Fibroblast of skin of abdomen (primary cell): Measurements from ENCODE around the gene CPNE2.

Experiments used
- DNase-seq: peaks from one replicate; pipeline ENCODE4 v3.0.0-alpha.2; 2013

The CPNE2 gene

DNA sequence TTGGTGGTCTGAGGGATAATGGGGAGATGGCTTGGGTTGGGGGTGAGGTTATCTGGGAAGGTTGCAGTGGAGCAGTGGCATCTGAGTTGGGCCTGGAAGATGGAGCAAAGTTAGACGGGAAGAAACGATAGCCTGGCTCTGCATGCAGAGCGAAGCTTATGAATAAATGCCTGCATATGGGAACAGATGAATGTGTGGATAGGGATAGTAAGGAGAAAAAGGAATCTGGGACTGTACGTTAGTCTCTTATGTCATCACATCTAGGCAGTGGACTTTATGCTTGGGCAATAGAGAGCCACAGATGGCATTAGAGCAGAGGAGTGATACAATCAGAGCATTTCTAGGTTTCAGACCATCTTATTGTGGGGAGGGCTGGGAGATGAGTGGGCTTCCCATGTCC lies 33.0 kb downstream of the CPNE2 start:
- DNase-seq: no peak

DNA sequence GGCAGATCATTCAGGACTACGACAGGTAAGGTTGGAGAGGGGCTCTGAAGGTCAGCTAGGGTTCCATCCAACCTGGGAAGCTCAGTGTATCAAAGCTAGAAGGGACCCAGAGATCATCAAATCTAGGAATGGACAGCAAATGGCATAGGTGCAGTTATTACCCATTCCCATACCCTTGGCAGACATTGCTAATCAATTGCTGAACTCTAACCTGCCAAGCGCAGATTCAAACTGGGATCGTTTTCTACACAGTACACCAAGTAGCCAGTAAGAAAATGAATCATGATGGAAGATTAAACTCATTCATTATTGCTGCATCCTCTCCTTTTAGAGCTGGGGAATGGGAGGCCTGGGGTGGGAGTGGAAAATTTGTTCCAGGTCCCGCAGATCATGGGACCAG lies 33.6 kb downstream of the CPNE2 start:
- no peak for DNase-seq

DNA sequence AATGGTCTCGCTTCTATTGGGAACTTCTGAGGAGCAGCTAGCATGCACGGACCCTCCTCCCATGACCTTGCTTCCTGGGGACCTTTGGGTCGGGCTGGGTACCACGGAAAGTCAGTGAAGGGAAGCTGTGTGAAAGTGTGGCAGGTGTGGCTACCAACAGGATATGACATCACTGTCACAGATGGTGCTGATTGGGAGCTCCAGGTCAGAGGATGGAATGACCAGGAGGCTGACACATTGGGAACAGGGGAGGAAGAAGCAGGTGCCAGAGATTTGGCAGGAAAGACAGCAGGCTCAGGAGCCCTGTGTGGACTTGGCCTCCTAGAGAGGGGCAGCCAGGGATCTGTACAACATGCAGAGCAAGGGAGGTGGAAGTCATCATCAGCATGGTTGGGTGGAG lies 34.0 kb downstream of the CPNE2 start:
- no peak for DNase-seq

DNA sequence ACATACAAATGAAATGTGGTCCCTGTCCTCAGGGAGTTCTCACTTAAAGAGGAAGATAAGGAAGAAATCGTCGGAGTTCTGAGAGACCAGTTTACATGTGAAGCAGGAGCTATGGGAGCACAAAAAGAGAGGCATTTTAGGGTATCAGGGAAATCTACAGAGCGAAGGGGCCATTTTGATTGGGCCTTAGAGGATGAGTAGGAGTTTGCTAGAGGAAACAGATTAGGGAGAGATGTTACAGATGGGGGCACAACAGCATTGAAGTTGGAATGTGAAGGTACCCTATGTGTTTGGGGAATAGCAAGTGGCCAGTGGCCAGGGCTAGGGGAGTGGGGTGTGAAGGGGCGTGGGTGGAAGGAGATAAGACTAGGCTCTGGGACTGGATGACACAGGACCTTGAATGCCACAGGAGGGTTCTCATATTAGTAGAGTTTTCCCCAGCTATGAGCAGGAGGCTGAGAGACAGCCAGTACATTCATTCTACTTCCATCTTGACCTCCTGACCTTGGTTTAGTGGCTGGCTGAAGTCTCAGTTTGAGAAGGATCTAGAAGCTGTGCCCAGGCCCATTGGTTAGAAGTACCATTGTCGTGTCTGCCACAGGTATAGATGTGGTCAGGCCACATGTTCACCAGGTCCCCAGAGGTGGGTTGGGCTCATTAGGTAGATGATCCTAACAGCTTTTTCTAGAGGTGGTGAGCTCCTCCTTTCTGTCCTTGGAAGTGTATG lies 34.8 kb downstream of the CPNE2 start:
- no peak for DNase-seq

DNA sequence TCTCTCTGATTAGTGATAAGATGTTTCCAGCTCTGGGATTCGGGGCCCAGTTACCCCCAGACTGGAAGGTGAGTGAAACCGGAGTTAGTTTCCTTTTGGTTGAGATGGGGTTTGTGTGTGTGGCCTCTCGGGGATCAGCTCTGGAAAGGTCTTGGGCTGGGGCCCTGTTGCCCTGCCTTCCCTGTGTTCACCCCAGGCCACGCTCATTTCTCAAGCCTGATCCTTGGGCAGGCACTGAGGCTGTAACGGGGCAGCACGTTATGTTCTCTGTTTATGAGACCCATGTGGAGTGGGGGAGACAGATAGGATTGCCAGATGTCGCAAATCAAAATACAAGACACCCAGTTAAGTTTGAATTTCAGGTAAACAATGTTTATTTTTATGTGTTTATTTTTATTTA lies 35.5 kb downstream of the CPNE2 start:
- DNase-seq: no peak

DNA sequence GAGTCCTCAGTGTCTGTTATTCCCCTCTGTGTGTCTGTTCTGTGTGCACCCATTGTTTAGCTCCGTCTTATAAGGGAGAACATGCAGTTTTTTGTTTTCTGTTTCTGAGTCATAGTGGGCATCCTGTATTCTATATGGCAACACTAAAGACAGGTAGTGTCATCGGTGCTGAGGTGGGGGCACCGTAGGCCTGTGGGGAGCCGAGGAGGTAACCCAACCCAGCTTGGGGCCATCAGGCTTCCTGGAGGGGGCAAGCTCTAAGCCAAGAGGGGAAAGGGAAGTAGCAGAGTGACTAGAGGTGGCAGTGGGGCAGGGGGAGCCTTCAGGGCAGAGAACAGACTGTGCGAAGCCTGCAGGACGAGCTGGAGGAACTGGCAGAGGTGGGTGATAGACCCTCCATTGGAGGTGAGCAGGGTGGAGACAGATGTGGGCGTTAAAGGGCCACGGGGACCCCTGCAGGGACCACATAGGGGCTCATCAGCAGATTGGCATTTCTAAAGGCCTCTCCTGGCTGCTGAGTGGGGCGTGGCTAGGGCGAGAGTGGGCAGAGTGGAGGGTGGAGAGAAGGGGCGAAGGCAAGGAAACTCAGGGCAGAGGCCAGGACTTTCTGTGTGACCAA lies 36.5 kb downstream of the CPNE2 start:
- DNase-seq: no peak

DNA sequence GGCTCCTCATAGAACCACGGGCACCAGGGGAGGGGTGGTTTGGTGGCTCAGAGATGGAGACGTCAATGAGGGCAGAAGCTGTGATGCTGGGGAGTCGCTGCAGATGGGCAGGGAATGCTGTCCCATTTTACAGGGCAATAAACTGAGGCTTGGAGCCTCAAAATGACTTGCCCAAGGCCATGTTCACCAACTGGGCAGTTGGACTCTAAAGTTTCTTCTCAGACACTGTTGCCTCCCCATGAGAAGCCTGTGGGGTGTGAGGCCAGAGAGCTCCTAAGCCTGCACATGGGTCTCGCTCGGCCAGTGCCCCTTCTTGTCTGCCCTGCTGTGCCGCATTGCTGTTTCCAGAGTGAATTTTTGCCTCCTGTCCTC lies 38.6 kb downstream of the CPNE2 start:
- DNase-seq: no peak

DNA sequence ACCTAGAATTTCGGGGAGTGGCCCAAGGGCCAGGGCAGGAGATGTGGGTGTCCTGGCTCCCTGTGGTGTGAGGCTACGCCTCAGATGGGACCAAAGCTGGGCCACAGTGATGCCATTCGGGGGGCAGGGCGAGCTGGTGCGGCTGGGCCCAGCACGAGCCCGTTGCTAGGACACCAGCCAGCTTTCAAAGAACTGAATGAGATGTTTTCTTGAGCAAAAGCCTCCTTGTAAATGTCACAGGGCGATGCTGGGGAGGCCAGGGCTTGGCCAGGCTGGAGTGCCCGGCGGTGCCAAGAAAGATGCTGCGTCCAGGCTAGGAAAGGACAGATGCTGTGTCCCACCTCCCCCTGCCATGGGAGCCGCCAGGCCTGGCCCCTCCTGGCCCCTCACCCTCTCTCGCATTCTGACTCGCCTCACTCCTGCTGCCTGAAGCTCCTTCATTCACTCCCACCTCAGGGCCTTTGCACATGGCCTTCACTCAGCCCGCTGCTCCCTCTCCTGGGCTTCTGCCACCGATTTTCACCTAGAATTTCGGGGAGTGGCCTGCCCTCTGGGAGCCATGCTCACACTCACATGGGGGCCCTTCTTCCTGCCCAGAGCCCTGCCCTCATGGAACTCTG lies 39.1 kb downstream of the CPNE2 start:
- DNase-seq: no peak

DNA sequence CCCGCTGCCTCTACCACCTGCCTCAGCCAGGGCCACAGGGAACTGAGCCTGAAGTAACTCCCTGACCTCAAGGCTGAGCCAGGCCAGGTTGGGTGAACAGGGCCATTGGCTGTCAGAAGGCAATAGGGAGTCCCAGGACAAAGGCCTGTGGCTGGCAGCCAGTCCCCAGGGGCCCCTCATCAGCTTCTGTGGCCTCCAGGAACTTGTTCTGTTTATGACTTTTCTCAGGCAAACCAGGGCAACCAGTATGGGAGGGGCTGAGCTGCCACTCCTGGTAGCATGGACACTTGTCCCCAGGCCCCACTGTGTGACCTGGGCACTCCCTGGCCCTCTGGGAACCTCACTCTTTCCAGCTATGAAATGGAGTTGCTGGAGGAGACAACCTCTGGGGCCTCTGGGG lies 40.1 kb downstream of the CPNE2 start:
- DNase-seq: no peak

DNA sequence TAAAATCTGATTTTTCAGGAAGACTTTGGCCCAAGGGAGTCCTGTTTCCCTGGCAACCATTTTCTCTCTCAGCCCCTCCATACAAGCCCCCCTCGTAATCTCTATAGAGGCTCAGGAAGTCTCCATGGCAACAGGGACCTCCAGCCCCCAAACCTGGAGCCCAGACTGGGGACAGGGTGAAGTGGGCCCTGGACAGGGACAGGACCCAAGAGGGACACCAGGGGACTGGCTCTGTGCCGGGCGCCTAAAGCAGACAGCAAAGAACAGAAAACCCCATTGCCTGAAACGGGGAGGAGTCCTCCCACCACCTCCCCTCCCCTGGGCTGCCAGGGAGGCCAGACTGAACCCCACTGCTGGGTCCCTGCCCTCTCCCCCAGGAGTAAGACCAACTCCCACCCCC lies 40.6 kb downstream of the CPNE2 start:
- DNase-seq: no peak

DNA sequence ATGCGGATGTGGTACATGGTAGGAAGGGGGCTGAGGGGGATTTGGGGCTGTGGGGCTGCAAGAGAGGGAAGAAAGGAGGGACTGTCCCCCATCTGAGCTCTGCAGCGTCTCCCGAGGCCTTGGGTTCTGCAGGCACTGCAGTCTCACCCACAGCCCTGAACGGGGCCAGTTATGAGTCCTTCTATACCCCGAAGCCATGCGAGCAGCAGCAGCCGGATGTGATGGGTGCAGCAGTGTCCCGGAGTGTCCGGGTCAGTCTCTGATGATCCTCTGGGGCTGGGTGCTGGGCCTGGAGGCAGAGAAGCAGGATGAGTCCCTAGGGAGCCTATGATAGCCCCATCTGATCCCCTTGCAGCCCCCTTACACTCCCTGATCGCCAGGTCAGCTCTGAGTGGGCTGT lies 41.5 kb downstream of the CPNE2 start:
- no peak for DNase-seq

DNA sequence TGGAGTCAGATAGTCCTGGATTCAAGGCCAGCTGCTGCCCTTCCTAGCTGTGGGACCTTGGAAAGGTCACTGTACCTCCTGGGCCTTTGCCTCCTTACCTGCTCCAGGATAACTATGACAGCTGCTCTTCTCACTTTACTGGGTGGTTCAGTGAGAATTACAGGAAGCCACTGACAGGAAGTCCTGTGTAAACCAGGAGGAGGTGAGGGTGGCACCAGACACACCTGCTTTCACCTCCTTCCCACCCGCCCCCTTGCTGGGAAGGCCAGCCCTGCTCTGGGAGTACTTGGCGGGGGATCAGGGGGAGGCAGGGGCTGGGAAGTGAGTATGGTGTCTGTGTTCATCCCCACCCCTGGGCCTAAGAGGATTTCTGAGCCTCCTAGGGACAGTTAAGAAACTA lies 42.6 kb downstream of the CPNE2 start:
- no peak for DNase-seq

DNA sequence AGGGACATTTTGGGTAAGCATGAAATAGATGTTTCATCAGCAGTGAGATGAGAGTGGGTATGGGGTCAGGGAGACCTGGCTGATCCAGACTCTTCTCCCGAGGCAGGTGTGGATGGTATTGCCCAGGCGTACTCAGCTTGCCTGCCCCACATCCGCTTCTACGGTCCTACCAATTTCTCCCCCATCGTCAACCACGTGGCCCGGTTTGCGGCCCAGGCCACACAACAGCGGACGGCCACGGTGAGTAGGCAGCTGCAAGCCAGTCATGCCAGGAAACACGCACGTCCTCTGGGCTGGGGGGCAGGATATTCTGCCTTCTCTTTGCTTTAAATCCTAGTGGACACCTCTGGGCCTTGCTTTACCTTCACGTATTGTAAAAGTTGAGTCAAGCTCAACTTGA lies 44.7 kb downstream of the CPNE2 start:
- DNase-seq: no peak

DNA sequence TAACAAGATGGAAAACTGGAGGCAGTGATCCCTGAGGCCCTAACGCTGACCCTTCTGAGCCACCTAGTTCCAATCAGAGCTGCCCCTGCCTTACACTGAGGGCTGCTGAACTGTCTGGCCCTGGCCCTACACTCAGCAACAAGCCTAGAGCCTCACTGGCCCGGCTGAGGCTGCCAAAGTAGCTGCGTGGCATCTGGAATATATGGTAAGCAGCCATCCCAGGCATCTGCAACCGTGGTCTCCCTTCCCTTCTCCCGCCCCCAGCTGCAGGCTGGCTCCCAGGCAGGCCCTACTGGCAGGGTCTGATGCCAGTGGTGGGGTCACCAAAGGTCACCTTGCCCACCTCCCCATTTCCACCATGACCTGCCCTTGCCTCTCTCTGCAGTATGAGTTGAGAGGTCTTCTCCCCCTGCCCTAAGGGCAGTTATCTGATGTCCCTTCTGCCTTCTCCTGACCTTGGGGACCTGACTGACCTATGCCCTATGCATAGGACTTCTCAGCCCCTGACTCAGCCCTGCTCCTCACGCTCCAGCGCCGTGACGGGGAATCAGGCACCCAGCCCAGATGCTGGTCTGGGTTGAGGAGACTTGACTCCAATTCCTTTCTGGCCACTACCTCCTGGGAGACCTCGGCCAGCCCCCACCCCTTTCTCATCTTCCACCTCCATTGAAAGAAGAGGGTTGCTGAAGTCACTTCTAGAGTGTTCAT lies 45.3 kb downstream of the CPNE2 start:
- no peak for DNase-seq

DNA sequence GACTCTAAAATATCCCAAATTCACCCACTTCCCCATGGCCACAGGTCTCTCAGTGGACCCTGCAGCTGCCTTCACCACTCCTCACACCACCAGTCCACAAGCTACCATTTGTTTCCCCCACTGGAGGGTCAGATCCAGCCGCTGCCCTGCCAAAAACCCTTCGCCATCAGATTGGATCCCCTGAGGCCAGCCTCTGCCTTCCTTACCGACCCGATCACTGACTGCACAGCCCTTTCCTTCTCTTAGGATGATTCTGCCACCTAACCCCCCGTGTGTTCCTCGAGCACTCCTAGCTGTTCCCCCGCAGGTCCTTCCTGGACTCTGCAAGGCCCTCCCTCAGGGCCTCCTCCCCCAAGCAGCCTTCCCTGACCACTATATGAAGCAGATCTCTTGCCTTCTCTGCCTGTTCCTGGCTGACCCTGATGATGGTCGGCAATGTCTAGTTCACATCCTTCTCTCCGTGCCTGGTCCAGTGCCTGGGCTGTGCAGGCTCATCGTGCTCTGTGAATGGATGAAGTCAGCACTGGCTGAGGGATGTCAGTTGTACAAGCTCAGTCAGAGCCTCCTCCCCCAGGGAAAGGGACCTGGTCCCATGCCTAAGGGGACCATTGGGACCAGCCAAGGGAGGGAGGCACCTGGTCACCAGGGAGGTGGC lies 46.0 kb downstream of the CPNE2 start:
- DNase-seq: no peak

DNA sequence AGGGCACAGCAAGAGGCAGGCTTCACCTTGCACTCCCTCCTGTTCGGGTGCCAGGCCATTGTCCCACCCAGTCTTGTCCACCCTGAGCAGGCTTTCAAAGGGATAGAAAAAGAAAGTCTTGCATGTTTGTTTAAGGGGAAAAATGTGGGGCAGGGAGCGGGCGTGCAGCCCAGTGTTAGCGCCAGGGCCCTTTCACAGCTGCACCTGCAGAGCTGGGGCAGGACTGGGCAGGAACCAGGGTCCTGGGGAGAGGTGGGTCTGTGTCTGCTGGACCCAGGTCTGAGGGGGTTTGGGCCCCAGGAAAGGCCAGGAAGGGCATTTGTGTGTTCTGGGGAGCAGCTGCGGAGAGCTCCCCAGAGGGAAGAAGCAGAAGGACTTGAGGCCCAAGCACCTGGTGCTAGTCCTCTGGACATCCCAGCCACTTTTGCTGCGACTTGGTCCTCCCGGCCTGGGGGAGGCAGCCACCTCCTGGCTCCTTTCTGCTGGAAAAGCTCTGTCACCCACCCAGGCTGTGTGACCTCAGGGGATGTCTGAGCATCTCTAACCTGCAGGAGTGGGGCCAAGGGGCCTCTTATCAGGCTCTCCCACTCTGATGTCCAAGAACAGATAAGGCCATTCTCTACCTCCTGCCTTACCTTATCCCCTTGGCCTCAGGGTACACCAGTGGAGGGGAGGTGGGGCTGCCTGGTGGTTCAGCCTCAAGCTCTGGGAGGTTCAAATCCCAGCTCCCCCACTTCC lies 48.7 kb downstream of the CPNE2 start:
- no peak for DNase-seq

DNA sequence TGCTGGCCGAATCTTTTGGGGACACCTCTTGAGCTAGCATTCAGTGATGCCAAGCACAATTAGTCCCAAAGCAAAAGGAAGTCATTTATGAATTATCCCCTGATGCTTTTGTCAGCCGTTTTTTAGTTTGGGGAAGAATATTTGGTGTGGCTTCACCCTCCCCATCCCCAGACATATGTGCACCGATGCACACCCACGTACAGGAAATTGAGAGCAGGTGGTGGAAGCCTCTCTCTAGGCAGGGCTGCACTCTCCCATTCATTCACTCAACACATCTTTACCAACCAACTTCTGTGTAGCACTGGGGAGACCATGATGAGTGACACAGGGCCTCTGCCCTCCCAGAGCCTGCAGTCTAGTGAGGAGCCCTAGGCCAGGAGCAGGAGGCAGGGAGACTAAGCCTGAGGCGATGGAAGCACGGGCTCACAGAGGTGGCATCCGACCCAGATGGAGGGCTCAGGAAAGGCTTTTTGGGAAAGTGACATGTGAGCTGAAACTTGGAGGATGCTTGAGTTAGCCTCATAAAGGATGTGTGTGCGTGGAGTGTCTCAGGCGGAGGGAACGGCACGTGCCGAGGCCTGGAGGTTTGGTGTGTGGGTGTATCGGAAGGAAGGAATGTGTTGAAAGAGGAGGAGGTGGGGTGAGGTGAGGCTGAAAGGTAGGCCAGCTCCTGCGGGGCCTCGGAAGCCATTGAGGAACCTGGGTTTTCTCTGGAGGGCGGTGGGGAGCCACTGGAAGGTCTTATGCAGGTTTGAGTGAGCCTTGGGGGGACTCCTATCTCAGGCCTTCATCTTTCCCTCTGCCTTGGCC lies 49.6 kb downstream of the CPNE2 start:
- no peak for DNase-seq

DNA sequence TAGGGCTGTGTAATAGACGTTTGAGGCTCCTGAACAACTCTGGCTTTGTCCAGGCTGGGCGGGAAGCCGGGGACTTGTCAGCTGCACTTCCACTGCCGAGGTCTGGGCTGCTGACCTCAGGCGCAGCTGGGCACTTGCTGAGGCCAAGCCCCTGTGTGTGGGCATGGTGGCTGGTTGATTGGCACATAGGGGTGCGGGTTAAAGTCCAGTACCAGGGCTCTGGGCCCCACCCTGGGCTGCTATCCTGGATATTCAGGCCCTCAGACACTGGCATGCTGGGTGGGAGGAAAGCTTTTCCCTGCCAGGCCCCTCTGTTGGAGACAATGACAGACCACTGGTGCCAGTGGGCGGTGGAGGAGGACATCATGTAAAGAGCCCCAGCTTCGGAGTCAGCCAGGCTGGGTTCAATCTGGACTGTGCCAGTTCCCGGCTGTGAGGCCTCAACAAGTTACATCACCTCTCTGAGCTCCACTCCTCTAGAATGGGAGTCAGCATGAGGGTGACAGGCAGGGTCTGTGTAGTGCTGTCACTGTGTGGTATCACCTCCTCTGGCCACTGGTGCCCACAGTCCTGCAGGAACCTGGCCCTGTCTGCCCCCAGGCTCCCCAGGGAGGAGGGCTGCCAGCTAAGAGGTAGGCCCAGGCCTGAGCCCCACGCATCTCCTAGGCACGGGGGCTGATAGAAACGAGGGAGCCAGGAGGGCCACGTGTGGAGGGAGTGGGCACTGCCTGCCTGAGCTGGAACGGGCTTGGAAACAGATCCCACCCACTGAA lies 51.0 kb downstream of the CPNE2 start:
- no peak for DNase-seq

DNA sequence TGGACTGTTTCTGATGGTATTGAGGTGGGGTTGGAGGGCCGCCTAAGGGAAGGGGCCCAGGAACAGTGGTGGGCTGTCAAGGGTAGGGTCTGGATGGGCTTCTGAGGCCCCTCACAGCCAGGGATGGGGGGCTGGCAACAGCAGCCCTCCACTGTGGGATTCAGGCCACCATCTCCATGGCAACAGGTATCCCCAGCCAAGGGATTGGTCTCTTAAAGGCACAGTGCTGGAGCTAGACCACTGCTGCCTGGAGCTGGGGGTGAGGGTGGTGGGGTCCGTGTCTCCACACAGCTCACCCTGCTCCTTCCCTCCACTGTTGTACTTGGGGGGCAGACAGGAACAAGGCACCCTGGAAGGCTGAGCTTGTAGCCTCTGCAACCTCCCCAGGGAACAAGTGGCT lies 51.6 kb downstream of the CPNE2 start:
- DNase-seq: no peak
